ENCODE results near the gene SLC24A3.

SLC24A3 gene

GRCh38 chr20:19492687-19493336 is 280.4 kb downstream of the SLC24A3 start:
- in situ Hi-C loops (cut with HindIII; ENCODE audit: low sequenced_read_pairs), result no loop called here

- in situ Hi-C loops (cut with HindIII; ENCODE audit: low sequenced_read_pairs), result no loop called here
Observed at GRCh38 chr20:19493794-19494495, 281.5 kb downstream of the SLC24A3 start.

GRCh38 chr20:19495905-19496703 is 283.7 kb downstream of the SLC24A3 start:
- in situ Hi-C loops (cut with HindIII; ENCODE audit: low sequenced_read_pairs), result no loop called here

- in situ Hi-C loops (cut with HindIII; ENCODE audit: low sequenced_read_pairs), result no loop called here
Observed at GRCh38 chr20:19497064-19497463, 284.6 kb downstream of the SLC24A3 start.

- in situ Hi-C loops (cut with HindIII; ENCODE audit: low sequenced_read_pairs), result no loop called here
Observed at GRCh38 chr20:19498756-19499155, 286.3 kb downstream of the SLC24A3 start.

- in situ Hi-C loops (cut with HindIII; ENCODE audit: low sequenced_read_pairs), result no loop called here
Observed at GRCh38 chr20:19501476-19502115, 289.2 kb downstream of the SLC24A3 start.

GRCh38 chr20:19502169-19502568 is 289.7 kb downstream of the SLC24A3 start:
- in situ Hi-C loops (cut with HindIII; ENCODE audit: low sequenced_read_pairs), result no loop called here

GRCh38 chr20:19504251-19504650 is 291.8 kb downstream of the SLC24A3 start:
- in situ Hi-C loops (cut with HindIII; ENCODE audit: low sequenced_read_pairs), result no loop called here

GRCh38 chr20:19506021-19506420 is 293.6 kb downstream of the SLC24A3 start:
- in situ Hi-C loops (cut with HindIII; ENCODE audit: low sequenced_read_pairs), result no loop called here

- in situ Hi-C loops (cut with HindIII; ENCODE audit: low sequenced_read_pairs), result no loop called here
Observed at GRCh38 chr20:19508449-19508848, 296.0 kb downstream of the SLC24A3 start.

GRCh38 chr20:19510611-19511010 is 298.2 kb downstream of the SLC24A3 start:
- in situ Hi-C loops (cut with HindIII; ENCODE audit: low sequenced_read_pairs), result no loop called here

- in situ Hi-C loops (cut with HindIII; ENCODE audit: low sequenced_read_pairs), result no loop called here
Observed at GRCh38 chr20:19511931-19512330, 299.5 kb downstream of the SLC24A3 start.

GRCh38 chr20:19512886-19513677 is 300.6 kb downstream of the SLC24A3 start:
- in situ Hi-C loops (cut with HindIII; ENCODE audit: low sequenced_read_pairs), result no loop called here

- in situ Hi-C loops (cut with HindIII; ENCODE audit: low sequenced_read_pairs), result no loop called here
Observed at GRCh38 chr20:19515074-19515473, 302.6 kb downstream of the SLC24A3 start.

- in situ Hi-C loops (cut with HindIII; ENCODE audit: low sequenced_read_pairs), result no loop called here
Observed at GRCh38 chr20:19519466-19519865, 307.0 kb downstream of the SLC24A3 start.

- in situ Hi-C loops (cut with HindIII; ENCODE audit: low sequenced_read_pairs), result no loop called here
Observed at GRCh38 chr20:19520261-19520660, 307.8 kb downstream of the SLC24A3 start.

GRCh38 chr20:19522071-19522801 is 309.8 kb downstream of the SLC24A3 start:
- in situ Hi-C loops (cut with HindIII; ENCODE audit: low sequenced_read_pairs), result no loop called here

- in situ Hi-C loops (cut with HindIII; ENCODE audit: low sequenced_read_pairs), result no loop called here
Observed at GRCh38 chr20:19522836-19523590, 310.6 kb downstream of the SLC24A3 start.

GRCh38 chr20:19524691-19525090 is 312.2 kb downstream of the SLC24A3 start:
- in situ Hi-C loops (cut with HindIII; ENCODE audit: low sequenced_read_pairs), result loop anchor here (5.0 kb wide), 1 partner anchor 47 kb away; no protein-coding TSS in a partner anchor
